B cell (primary cell): Measurements from ENCODE around the gene GNG2. TPM values are rescaled to one million over a fixed set of nuclear protein-coding genes. Genes with fewer than 3 reads are reported as not detected.

Experiments used
- ATAC-seq: fragments of 200-7000 bp; cut with Tn5 transposase; one replicate; pipeline ENCODE4 v1.10.0; 2021; ENCODE audit warnings: low read depth, mild to moderate bottlenecking, moderate number of reproducible peaks, moderate library complexity
- CTCF ChIA-PET: fragments of 350-600 bp; sonication (Branson Sonifier 250); formaldehyde crosslinking; loops from one replicate; lab custom pipeline; 2021; ENCODE audit warnings: antibody characterized with exemption, inconsistent platforms; lab: Charles Lee
- POLR2A ChIA-PET: fragments of 350-600 bp; sonication (Branson Sonifier 250); formaldehyde crosslinking; loops from one replicate; lab custom pipeline; 2021; ENCODE audit warnings: antibody characterized with exemption; lab: Charles Lee
- DNase-seq: peaks from one replicate; pipeline ENCODE4 v3.0.0; 2013
- H2AFZ ChIP-seq: 2 replicates; pipeline ENCODE4 v1.6.1; 2012; ENCODE audit warnings: mild to moderate bottlenecking, low read depth, low read length; ENCODE audit not compliant: insufficient read depth, poor library complexity, severe bottlenecking
- H3K27ac ChIP-seq, 2 donors: 1 replicate in 1 of 2; 2 replicates in 1 of 2; pipeline ENCODE4 v1.5.1; 2012 to 2013; ENCODE audit warnings: low read length in 2 of 2, mild to moderate bottlenecking in 2 of 2, moderate library complexity in 1 of 2
- H3K27me3 ChIP-seq, 4 experiments: fragments of 200-600 bp in 1 of 4; sonication (generic) in 1 of 4; replicated peaks in 1 of 4; 1 replicate in 2 of 4; 2 replicates in 2 of 4; pipeline versions ENCODE4 v1.6.1 to v1.7.0; 2013 to 2016; ENCODE audit warnings: low read length in 3 of 4, mild to moderate bottlenecking in 2 of 4, mixed read lengths in 1 of 4, moderate library complexity in 1 of 4; ENCODE audit not compliant: insufficient read depth in 4 of 4, control insufficient read depth in 3 of 4; ENCODE audit errors: control extremely low read depth in 1 of 4
- H3K36me3 ChIP-seq, 2 experiments: replicated peaks in 1 of 2; 1 replicate in 1 of 2; 2 replicates in 1 of 2; pipeline versions ENCODE4 v1.6.1 to v1.7.1; 2013; ENCODE audit warnings: low read length in 1 of 2; ENCODE audit not compliant: insufficient read depth in 2 of 2, control insufficient read depth in 1 of 2; ENCODE audit errors: control extremely low read depth in 1 of 2, extremely low read depth in 1 of 2
- H3K4me1 ChIP-seq, 2 donors: fragments of 200-600 bp in 1 of 2; sonication (generic) in 1 of 2; 1 replicate in 1 of 2; 2 replicates in 1 of 2; pipeline versions ENCODE4 v1.5.1 to v1.6.1; 2013 to 2017; ENCODE audit warnings: low read length in 2 of 2; ENCODE audit not compliant: control insufficient read depth in 2 of 2, insufficient read depth in 2 of 2
- H3K4me2 ChIP-seq: replicated peaks from 2 replicates; pipeline ENCODE3; 2012; ENCODE audit warnings: mild to moderate bottlenecking, low read depth, low read length; ENCODE audit not compliant: poor library complexity, severe bottlenecking
- H3K4me3 ChIP-seq, 5 experiments: fragments of 200-600 bp in 1 of 5; sonication (generic) in 1 of 5; 1 replicate in 3 of 5; 2 replicates in 2 of 5; pipeline versions ENCODE4 v1.5.1 to v1.7.0; 2011 to 2016; ENCODE audit warnings: low read length in 4 of 5, mild to moderate bottlenecking in 4 of 5, low read depth in 2 of 5, control low read depth in 1 of 5, moderate library complexity in 1 of 5; ENCODE audit not compliant: insufficient read depth in 1 of 5; ENCODE audit errors: control extremely low read depth in 1 of 5, extremely low read depth in 1 of 5
- H3K79me2 ChIP-seq: fragments of 200-600 bp; sonication (generic); one replicate; pipeline ENCODE4 v1.6.0; 2016; ENCODE audit warnings: low read length; ENCODE audit not compliant: control insufficient read depth, insufficient read depth
- H3K9ac ChIP-seq: fragments of 200-600 bp; sonication (generic); 2 replicates; pipeline ENCODE4 v1.6.1; 2017; ENCODE audit warnings: mild to moderate bottlenecking, low read length, moderate library complexity
- H3K9me3 ChIP-seq, 3 donors: one replicate each; pipeline versions ENCODE4 v1.6.1 to v1.7.1; 2013; ENCODE audit warnings: low read length in 2 of 3; ENCODE audit not compliant: control insufficient read depth in 2 of 3, insufficient read depth in 1 of 3; ENCODE audit errors: control extremely low read depth in 1 of 3
- H4K20me1 ChIP-seq: 2 replicates; pipeline ENCODE4 v1.6.0; 2012; ENCODE audit warnings: mild to moderate bottlenecking, low read length; ENCODE audit not compliant: insufficient read depth, control insufficient read depth, poor library complexity, severe bottlenecking
- H3K27ac Mint-ChIP-seq: one replicate; pipeline ENCODE4 v1.8.0; 2021; ENCODE audit warnings: mixed read lengths
- H3K27me3 Mint-ChIP-seq: one replicate; pipeline ENCODE4 v1.8.0; 2021; ENCODE audit warnings: mixed read lengths
- H3K4me1 Mint-ChIP-seq: one replicate; pipeline ENCODE4 v1.8.0; 2021; ENCODE audit warnings: mixed read lengths
- H3K4me3 Mint-ChIP-seq: one replicate; pipeline ENCODE4 v1.8.0; 2021; ENCODE audit warnings: mixed read lengths
- H3K9me3 Mint-ChIP-seq: one replicate; pipeline ENCODE4 v1.8.0; 2022; ENCODE audit warnings: mixed read lengths; ENCODE audit not compliant: insufficient read depth
- CTCF ChIP-seq: fragments of 200-600 bp; IDR thresholded peaks from one replicate; pipeline ENCODE4 v1.8.0; 2022; ENCODE audit warnings: antibody characterized with exemption, mild to moderate bottlenecking
- EZH2 ChIP-seq: IDR thresholded peaks from 2 replicates; pipeline ENCODE4 v1.6.1; 2012; ENCODE audit warnings: borderline replicate concordance, low read depth, mild to moderate bottlenecking, moderate library complexity, low read length; ENCODE audit not compliant: insufficient read depth, poor library complexity, severe bottlenecking
- WGBS: methylation state at CpG from one replicate; pipeline ENCODE4 v1.1.5; 2013; ENCODE audit warnings: missing lambda C conversion rate; ENCODE audit not compliant: insufficient coverage; 5-methylcytosine and 5-hydroxymethylcytosine counted together
- intact Hi-C: fragments of 100-400 bp; cut with micrococcal nuclease; formaldehyde crosslinking; loops from one replicate; pipeline ENCODE4 v1.10.0; 2022
- polyA plus RNA-seq: library from polyadenylated mRNA; depleted of rRNA; stranded (reverse); fragments of >200 nt; gene quantifications from 2 replicates; pipeline ENCODE4 v1.2.3, GENCODE V29; 2012
- total RNA-seq, 2 donors: library from RNA; stranded (reverse); fragments of 120-200 nt in 1 of 2; gene quantifications; 1 replicate in 1 of 2; 2 replicates in 1 of 2; pipeline versions ENCODE4 v1.2.3 to v1.2.4, GENCODE V29; 2013 to 2022

Gene GNG2
- total and polyA plus RNA-seq, 2 donors (not counting 1 experiment from before 2014, with no cell fraction given): 21.9 to 57.6 TPM

GRCh38 chr14:51939226-51939625 is 78.8 kb downstream of the GNG2 start:
- H3K79me2 ChIP-seq: peaks cover 26% of the 10 kb centered on the region
- H3K4me1 Mint-ChIP-seq: peaks cover 31% of the 10 kb centered on the region
- TF ChIP-seq CTCF (no peak), EZH2 (no peak)
- H3K27me3 Mint-ChIP-seq: no peaks in the 10 kb centered on the region
- H2AFZ ChIP-seq: no peak overlapping the region
- no peak overlapping the region for H3K4me2 ChIP-seq
- WGBS: 50% methylated on average over 1 of the region's 6 CpGs
- ATAC-seq (no peak), DNase-seq (no peak)
- ChIA-PET POLR2A (no interaction called here), CTCF (interaction anchor here (1.2 kb wide), 1 partner anchor 15 kb away, joined by 3 read pairs; no protein-coding TSS in a partner anchor)
- H3K9me3 ChIP-seq: no peaks in the 10 kb centered on the region
- no peak overlapping the region for H3K9ac ChIP-seq
- peaks cover 0 to 4% of the 10 kb centered on the region in 2 experiments for H3K36me3 ChIP-seq
- no peak overlapping the region for H3K27ac ChIP-seq
- H3K9me3 Mint-ChIP-seq: no peaks in the 10 kb centered on the region
- H3K27me3 ChIP-seq: no peaks in the 10 kb centered on the region
- no peak overlapping the region for H3K27ac Mint-ChIP-seq
- peaks cover 13% of the 10 kb centered on the region for H4K20me1 ChIP-seq
- intact Hi-C loops: no loop called here
- peaks cover 6 to 9% of the 10 kb centered on the region in 2 donors for H3K4me1 ChIP-seq
- no peak overlapping the region for H3K4me3 Mint-ChIP-seq
- no peak overlapping the region for H3K4me3 ChIP-seq

- Histone ChIP-seq H2AFZ (no peak overlapping the region), H3K36me3 (peaks cover 0 to 4% of the 10 kb centered on the region in 2 experiments), H3K4me1 (peaks cover 6 to 9% of the 10 kb centered on the region in 2 donors), H3K9ac (no peak overlapping the region), H3K4me2 (no peak overlapping the region), H4K20me1 (peaks cover 8% of the 10 kb centered on the region), H3K9me3 (no peaks in the 10 kb centered on the region), H3K4me3 (no peak overlapping the region), H3K27ac (no peak overlapping the region), H3K27me3 (no peaks in the 10 kb centered on the region), H3K79me2 (peaks cover 26% of the 10 kb centered on the region)
- DNase-seq (peak; percentile 38), ATAC-seq (peak; percentile 36)
- H3K27ac Mint-ChIP-seq: peak overlapping the region; percentile 4
- no peaks in the 10 kb centered on the region for H3K9me3 Mint-ChIP-seq
- ChIA-PET POLR2A (no interaction called here), CTCF (interaction anchor here (1.2 kb wide), 1 partner anchor 14 kb away, joined by 3 read pairs; no protein-coding TSS in a partner anchor)
- H3K4me3 Mint-ChIP-seq: peak overlapping the region; percentile 17
- H3K4me1 Mint-ChIP-seq: peaks cover 31% of the 10 kb centered on the region
- TF ChIP-seq CTCF (no peak), EZH2 (no peak)
- H3K27me3 Mint-ChIP-seq: no peaks in the 10 kb centered on the region
- WGBS: 95% methylated on average over 6 of the region's 10 CpGs
- intact Hi-C loops: no loop called here
Measured at GRCh38 chr14:51939755-51940301, 79.4 kb downstream of the GNG2 start.
